Duodenal mucosa (tissue), 2 donors: ENCODE data around the gene MYO1B.

Experiments
- H3K27ac ChIP-seq: one replicate; pipeline ENCODE4 v1.7.0; 2013; ENCODE audit warnings: low read depth, low read length
- H3K27me3 ChIP-seq, 2 donors: one replicate each; pipeline ENCODE4 v1.7.0; 2013; ENCODE audit warnings: low read length in 2 of 2, control low read depth in 1 of 2; ENCODE audit not compliant: insufficient read depth in 2 of 2, control insufficient read depth in 1 of 2
- H3K36me3 ChIP-seq, 2 donors: one replicate each; pipeline ENCODE4 v1.7.0; 2013; ENCODE audit warnings: low read length in 2 of 2, control low read depth in 1 of 2; ENCODE audit not compliant: insufficient read depth in 2 of 2, control insufficient read depth in 1 of 2
- H3K4me1 ChIP-seq, 2 donors: one replicate each; pipeline ENCODE4 v1.7.0; 2013; ENCODE audit warnings: low read length in 2 of 2, control low read depth in 1 of 2; ENCODE audit not compliant: insufficient read depth in 2 of 2, control insufficient read depth in 1 of 2
- H3K4me3 ChIP-seq, 2 donors: one replicate each; pipeline ENCODE4 v1.7.0; 2013; ENCODE audit warnings: low read length in 2 of 2, low read depth in 1 of 2
- H3K9ac ChIP-seq, 2 donors: one replicate each; pipeline ENCODE4 v1.7.0; 2013; ENCODE audit warnings: low read length in 2 of 2, low read depth in 1 of 2
- H3K9me3 ChIP-seq, 2 donors: one replicate each; pipeline ENCODE4 v1.7.0; 2013; ENCODE audit warnings: low read length in 2 of 2, control low read depth in 1 of 2; ENCODE audit not compliant: control insufficient read depth in 1 of 2

MYO1B gene

DNA sequence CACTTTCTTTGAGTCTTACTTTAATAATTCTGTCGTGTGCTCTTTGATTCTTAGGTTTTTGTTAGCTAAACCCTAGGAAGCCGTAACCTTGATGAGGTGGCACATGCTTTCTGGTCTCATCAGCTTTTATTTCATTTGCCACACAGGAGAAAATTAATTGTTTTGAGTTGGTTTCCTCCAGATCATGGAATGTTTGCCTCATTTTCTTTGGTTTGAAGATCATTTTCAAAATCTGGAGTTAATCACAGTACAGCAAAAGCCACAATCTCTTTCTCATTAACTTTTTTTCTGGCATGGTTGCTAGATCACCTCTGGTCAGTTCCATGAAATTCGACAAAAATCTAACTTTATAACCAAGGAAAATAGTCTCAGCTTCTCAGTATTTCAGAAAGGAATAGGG is 182.9 kb downstream of the MYO1B start:
- Histone ChIP-seq H3K4me3 (no peak overlapping the region), H3K27ac (no peak overlapping the region), H3K9ac (no peak overlapping the region), H3K4me1 (no peaks in the 10 kb centered on the region), H3K9me3 (no peaks in the 10 kb centered on the region), H3K27me3 (no peaks in the 10 kb centered on the region), H3K36me3 (peaks cover 0 to 5% of the 10 kb centered on the region in 2 donors)

DNA sequence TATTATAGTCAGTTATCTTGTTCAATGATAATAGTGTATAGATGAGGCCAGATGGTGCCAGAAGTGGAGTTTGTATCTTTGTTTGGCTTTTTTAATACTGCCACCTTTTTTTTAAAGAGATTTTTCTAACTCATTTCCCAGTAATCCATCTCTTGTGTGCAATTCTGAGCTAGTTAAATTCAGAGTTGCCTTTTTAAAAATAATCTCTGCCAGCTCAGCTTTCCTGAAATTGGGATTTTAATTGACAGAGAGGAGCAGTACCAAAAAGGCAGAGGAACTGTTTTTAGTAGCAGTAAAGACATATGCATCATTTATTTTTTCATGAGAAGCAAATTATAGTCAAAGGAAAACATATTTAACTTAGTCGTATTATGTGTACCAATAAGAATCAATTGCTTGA is 185.3 kb downstream of the MYO1B start:
- Histone ChIP-seq H3K27ac (no peak overlapping the region), H3K9ac (no peak overlapping the region), H3K4me1 (no peaks in the 10 kb centered on the region), H3K9me3 (no peaks in the 10 kb centered on the region), H3K4me3 (no peak overlapping the region), H3K27me3 (no peaks in the 10 kb centered on the region), H3K36me3 (peaks cover 0 to 4% of the 10 kb centered on the region in 2 donors)

GRCh38 chr2:191432121-191432520 is 186.9 kb downstream of the MYO1B start:
- Histone ChIP-seq H3K9me3 (no peaks in the 10 kb centered on the region), H3K4me3 (no peak overlapping the region), H3K9ac (no peak overlapping the region), H3K27ac (no peak overlapping the region), H3K27me3 (no peaks in the 10 kb centered on the region), H3K4me1 (peaks cover 0 to 6% of the 10 kb centered on the region in 2 donors), H3K36me3 (no peaks in the 10 kb centered on the region)

DNA sequence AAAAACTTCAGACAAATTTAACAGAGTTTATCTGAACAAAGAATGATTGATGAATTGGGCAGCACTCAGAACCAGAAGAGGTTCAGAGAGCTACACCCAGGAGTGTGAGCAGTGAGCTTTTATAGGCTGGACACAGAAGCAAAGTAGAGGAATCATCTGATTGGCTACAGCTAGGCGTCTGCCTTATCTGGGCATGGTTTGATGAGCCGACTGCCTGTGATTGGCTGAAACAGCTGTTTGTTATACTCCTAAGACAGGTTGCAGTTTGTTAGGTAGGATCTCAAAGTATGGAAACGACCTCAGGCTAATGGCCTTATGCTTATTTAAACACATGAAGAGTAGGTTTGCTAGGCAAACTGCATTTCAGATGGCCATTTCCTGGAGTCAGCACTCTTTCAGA is 188.9 kb downstream of the MYO1B start:
- no peaks in the 10 kb centered on the region for H3K27me3 ChIP-seq
- peaks cover 0 to 6% of the 10 kb centered on the region in 2 donors for H3K4me1 ChIP-seq
- H3K4me3 ChIP-seq, result no peak overlapping the region
- H3K9ac ChIP-seq, result no peak overlapping the region
- H3K9me3 ChIP-seq, result no peaks in the 10 kb centered on the region
- H3K36me3 ChIP-seq, result no peaks in the 10 kb centered on the region
- no peak overlapping the region for H3K27ac ChIP-seq

DNA sequence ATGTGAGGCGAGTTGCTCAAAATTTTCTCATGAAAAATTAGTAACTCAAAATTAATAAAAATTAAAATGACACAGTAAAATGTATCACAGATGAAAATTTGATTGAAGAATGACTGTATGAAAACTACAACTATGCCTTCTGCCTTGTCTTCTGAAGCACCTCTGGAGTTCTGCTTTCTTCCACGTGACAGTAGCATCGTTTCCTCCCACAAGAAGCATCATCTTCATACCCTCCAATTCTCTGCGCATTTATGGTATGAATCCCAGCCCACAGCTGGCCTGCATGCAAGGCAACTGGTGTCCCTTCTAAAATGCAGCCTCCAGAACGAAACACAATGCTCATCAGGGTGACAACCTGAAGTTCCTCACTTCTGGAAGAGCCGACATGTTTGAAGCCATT is 189.9 kb downstream of the MYO1B start:
- Histone ChIP-seq H3K27ac (no peak overlapping the region), H3K9ac (no peak overlapping the region), H3K9me3 (no peaks in the 10 kb centered on the region), H3K36me3 (no peaks in the 10 kb centered on the region), H3K4me3 (no peak overlapping the region), H3K4me1 (peaks cover 0 to 6% of the 10 kb centered on the region in 2 donors), H3K27me3 (no peaks in the 10 kb centered on the region)

GRCh38 chr2:191436368-191437055 is 191.3 kb downstream of the MYO1B start:
- H3K27me3 ChIP-seq, result no peaks in the 10 kb centered on the region
- H3K9ac ChIP-seq, result no peak overlapping the region
- peaks cover 0 to 6% of the 10 kb centered on the region in 2 donors for H3K4me1 ChIP-seq
- no peak overlapping the region for H3K27ac ChIP-seq
- H3K9me3 ChIP-seq, result no peaks in the 10 kb centered on the region
- H3K4me3 ChIP-seq, result no peak overlapping the region
- no peaks in the 10 kb centered on the region for H3K36me3 ChIP-seq

GRCh38 chr2:191439481-191439880 is 194.3 kb downstream of the MYO1B start:
- no peak overlapping the region for H3K9ac ChIP-seq
- no peak overlapping the region for H3K27ac ChIP-seq
- H3K4me1 ChIP-seq, result peaks cover 0 to 6% of the 10 kb centered on the region in 2 donors
- no peaks in the 10 kb centered on the region for H3K36me3 ChIP-seq
- H3K4me3 ChIP-seq, result no peak overlapping the region
- no peaks in the 10 kb centered on the region for H3K27me3 ChIP-seq
- no peaks in the 10 kb centered on the region for H3K9me3 ChIP-seq

- Histone ChIP-seq H3K9me3 (no peaks in the 10 kb centered on the region), H3K9ac (no peak overlapping the region), H3K4me3 (no peak overlapping the region), H3K4me1 (peaks cover 3 to 12% of the 10 kb centered on the region in 2 donors), H3K36me3 (no peaks in the 10 kb centered on the region), H3K27me3 (no peaks in the 10 kb centered on the region), H3K27ac (no peak overlapping the region)
Observed at GRCh38 chr2:191441496-191442214, 196.5 kb downstream of the MYO1B start.

- peaks cover 3 to 18% of the 10 kb centered on the region in 2 donors for H3K4me1 ChIP-seq
- no peaks in the 10 kb centered on the region for H3K27me3 ChIP-seq
- no peak overlapping the region for H3K9ac ChIP-seq
- H3K27ac ChIP-seq, result no peak overlapping the region
- H3K4me3 ChIP-seq, result no peak overlapping the region
- no peaks in the 10 kb centered on the region for H3K36me3 ChIP-seq
- H3K9me3 ChIP-seq, result no peaks in the 10 kb centered on the region
Observed at GRCh38 chr2:191443446-191443845, 198.2 kb downstream of the MYO1B start.

DNA sequence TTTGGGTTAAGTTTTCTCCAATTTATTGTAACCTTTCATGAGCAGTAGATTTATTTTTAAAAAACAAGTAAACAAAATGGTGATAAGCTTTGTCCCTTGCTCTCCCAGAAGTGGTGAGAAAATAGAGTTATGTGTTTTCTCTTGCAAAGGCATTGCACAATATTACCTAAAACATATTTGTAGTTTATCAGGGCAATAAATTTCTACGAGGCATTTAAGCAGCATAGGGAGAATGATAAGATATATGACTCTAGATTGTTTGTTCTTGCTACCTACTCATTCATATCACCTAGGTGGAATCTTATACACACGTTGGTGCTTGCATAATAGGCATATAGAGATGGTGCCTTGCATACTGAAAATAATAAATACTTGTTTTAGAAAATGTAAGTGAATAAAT is 201.7 kb downstream of the MYO1B start:
- Histone ChIP-seq H3K9ac (no peak overlapping the region), H3K4me3 (no peak overlapping the region), H3K27ac (no peak overlapping the region), H3K4me1 (peaks cover 3 to 20% of the 10 kb centered on the region in 2 donors), H3K27me3 (no peaks in the 10 kb centered on the region), H3K9me3 (no peaks in the 10 kb centered on the region), H3K36me3 (no peaks in the 10 kb centered on the region)
